ENCODE data around the gene OR4B1.

The OR4B1 gene

GRCh38 chr11:48248902-48249301 lies 32.3 kb downstream of the OR4B1 start:
- DNase-seq (ENCODE audit: low read depth in 4 of 4, low spot score in 1 of 4) = no peak

DNA sequence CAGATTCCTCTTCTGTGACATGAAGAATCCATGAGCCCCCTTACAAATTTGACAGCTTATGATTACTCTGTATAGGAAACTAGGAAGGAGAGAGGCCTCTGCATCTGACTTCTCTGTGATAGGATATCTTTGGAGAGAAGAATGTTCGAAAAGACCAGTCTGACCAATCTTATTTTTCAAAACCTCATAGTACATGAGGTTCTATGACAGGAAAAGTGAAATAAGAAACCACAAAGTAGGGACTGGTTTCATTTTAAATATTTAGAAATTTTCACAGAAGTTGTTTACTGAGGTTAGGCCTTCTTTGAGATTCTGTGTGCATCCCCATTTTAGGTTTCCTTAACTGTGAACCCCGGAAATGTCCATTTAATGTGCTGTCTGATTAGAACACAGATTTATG lies 45.0 kb downstream of the OR4B1 start:
- no peak for DNase-seq (ENCODE audit: low read depth in 4 of 4, low spot score in 1 of 4)

GRCh38 chr11:48263423-48263911 lies 46.9 kb downstream of the OR4B1 start, which contains the start of gene OR4X1:
Gene OR4X1, plus strand, starts transcription at chr11:48263861. Its CDS starts 0 bp downstream, at chr11:48263861.
- DNase-seq (ENCODE audit: low read depth in 4 of 4, low spot score in 1 of 4) = no peak

Data from stimulated activated CD4-positive, alpha-beta T cell treated with anti-CD3 and anti-CD28 coated beads, Interleukin-1b, Interleukin-23, amount 100 ng/mL, for 24 hours (primary cell).